ENCODE data around the gene PDE4D. TPM values are rescaled to one million over a fixed set of nuclear protein-coding genes. Genes with fewer than 3 reads are reported as not detected.
"Not testable (repeated sequence)": the region's sequence is repeated elsewhere in the genome, so short reads cannot be mapped to it uniquely, and the experiment has no call there.

PDE4D gene
- total RNA-seq, 1 experiment from 2014 or later, result 291 TPM

- no peak for DNase-seq (ENCODE audit: extremely low read depth, low read depth)
Measured at GRCh38 chr5:59749782-59750520, 143.6 kb downstream of the PDE4D start.

- DNase-seq (ENCODE audit: extremely low read depth, low read depth), result not testable (repeated sequence)
Measured at GRCh38 chr5:59748036-59748663, 145.4 kb downstream of the PDE4D start.

DNA sequence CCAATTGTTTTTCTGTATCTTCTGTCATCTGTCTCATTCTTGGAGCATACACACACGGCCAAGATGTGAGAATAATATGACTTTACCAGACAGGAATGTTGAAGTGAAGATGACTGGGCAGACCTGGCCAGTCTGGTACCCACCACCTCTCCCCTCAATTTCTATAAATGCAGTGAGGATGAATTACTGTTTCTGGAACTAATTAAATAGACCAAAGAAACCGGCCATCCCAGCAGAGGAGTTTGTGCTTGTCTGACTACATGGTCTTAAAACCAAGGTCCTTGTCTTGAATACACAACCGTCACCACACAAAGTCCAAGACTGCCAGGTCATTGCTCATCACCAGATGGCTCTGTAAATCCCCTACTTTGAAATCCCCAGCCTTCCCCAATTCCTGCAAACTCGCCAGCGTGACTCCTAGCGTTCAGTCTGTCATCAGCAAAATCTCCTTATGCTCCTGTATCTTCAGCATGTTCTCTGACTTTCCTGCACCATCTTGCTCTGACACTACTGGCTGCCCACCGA is 147.2 kb downstream of the PDE4D start:
- DNase-seq (ENCODE audit: extremely low read depth, low read depth), result no peak

DNA sequence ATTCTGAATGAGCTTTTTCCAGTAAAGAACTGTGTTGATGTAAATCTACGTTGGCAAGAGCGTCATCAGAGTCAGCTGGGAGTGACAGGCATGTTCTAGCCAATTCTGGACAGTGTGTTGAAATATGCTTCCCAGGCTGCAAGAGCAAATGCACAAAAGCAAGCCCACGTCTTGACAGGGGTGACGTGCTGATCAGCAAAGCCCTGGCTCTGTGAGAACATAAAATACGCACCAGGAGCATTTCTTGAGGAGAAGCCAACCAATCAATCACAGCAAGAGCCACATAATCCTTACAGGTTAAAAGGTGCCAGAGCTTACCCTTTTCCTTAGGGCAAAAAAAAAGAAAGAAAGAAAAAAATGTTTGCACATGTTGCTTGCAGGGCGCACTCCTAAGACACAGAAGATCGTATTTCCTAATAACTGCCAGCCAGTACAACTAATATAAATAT is 148.1 kb downstream of the PDE4D start:
- peak; percentile 60 for DNase-seq (ENCODE audit: extremely low read depth, low read depth)

- no peak for DNase-seq (ENCODE audit: extremely low read depth, low read depth)
Measured at GRCh38 chr5:59744531-59744992, 149.0 kb downstream of the PDE4D start.

DNA sequence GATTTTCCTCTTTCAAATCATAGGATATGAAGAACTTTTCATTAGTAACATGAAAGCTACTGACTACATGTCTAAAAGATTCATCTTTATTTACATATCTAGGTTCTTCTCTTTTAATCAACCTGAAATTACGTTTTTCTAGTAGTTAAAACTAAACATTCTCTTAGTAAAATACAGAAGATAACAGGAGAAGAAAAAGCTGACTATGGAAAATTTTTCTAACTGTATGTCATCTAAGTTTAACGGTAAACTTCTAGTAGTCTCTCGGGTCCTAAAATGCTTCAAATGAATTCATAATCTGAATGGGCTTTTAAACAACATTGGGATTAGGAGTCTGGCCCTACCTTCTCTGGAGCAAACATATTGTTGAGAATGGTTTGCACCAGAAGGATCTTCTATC is 151.9 kb downstream of the PDE4D start:
- no peak for DNase-seq (ENCODE audit: extremely low read depth, low read depth)

- no peak for DNase-seq (ENCODE audit: extremely low read depth, low read depth)
Measured at GRCh38 chr5:59738024-59738423, 155.5 kb downstream of the PDE4D start.

DNA sequence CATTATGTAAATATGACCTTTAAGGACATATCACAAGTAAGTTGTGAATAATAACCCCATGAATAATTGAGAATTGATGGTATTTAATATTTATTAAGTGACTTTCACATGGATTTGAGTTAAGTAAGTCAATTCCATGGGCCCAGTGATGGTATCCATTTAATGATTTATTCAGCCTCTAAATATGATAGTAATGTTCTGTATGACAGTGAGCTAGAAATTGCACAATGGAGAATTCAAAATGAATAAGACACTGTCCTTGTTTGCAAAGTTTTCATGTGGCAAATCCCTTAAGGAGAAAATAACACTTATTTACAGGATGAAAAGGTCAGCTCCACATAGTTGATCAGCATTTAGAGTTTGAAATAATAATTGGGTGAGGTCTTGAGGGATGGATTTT is 160.7 kb downstream of the PDE4D start:
- no peak for DNase-seq (ENCODE audit: extremely low read depth, low read depth)

DNA sequence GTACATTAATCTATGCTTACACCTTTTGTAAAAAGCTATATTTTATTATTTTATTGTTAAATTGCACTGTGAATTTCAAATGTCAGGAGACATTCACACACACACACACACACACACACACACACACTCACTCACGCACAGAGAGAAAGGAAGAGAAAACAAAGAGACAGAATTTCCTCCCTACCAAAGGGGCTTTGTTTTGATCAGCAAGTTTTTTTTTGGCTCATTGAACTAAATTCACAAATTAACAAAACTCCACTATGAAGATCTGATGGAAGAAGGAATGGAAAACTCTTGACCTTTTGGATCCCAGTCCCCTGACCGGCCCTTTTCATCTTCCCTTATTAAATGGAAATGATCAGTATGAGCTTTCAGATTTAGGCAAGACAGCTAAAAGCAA is 161.2 kb downstream of the PDE4D start:
- DNase-seq (ENCODE audit: extremely low read depth, low read depth), result no peak

DNA sequence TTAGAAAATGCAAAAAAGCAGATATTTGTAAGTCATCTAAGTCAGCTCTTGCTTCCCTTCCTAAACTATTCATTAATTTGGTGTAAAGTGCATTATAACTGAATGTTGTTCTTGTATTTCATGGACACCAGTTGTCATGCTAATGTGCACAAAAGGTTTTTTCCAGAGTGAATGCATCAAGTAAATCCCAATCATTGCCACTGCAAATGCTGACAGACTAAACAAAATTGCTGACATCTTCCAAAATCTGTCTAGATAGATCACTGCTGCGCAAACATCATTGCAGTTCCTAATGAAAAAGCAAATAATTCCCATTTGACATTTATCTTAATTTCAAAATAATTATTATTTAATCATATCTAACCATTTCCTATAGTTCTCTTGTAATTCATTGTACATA is 161.7 kb downstream of the PDE4D start:
- no peak for DNase-seq (ENCODE audit: extremely low read depth, low read depth)

GRCh38 chr5:59729820-59730219 is 163.7 kb downstream of the PDE4D start:
- DNase-seq (ENCODE audit: extremely low read depth, low read depth), result no peak

- DNase-seq (ENCODE audit: extremely low read depth, low read depth), result no peak
Measured at GRCh38 chr5:59729357-59729756, 164.2 kb downstream of the PDE4D start.

GRCh38 chr5:59728356-59728755 is 165.2 kb downstream of the PDE4D start:
- no peak for DNase-seq (ENCODE audit: extremely low read depth, low read depth)

DNA sequence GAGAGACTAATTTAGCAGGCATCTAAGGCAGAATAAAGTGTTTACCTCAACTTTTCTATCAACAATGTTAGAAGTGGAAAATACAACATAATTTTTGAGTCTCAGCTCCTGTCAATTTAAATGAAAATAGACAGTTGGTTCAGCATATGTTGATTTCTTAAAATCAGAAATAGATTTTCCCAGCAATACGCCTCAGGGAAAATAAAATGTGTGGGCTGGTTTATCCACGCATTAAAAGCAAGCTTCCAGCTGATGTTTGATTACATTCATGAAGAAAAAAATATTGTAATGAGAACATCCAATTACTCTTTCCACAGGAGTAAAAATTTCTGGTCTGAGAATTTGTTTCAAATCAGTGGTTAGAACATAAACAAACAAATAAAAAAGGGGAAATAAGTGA is 166.3 kb downstream of the PDE4D start:
- no peak for DNase-seq (ENCODE audit: extremely low read depth, low read depth)

GRCh38 chr5:59725392-59725767 is 168.1 kb downstream of the PDE4D start:
- no peak for DNase-seq (ENCODE audit: extremely low read depth, low read depth)

- DNase-seq (ENCODE audit: extremely low read depth, low read depth), result peak; percentile 52
Measured at GRCh38 chr5:59724482-59725391, 168.8 kb downstream of the PDE4D start.

DNA sequence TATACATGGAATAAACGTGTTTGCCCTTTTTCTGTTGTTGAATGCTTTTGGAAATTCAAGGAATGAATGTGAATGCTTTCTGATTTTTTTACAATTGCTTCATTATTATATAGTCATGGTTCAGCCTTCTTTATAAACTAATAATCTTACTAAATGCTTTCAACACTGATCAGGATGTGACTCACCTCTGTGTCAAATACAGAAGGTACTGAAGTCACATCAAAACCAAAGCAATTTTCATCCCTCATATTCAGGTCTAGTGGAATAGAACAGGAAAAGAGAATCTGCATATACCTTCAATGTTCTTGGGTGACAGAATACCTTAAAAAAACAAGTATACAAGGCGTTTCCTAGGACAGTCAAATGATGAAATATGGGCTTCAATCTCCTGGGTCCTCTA is 170.7 kb downstream of the PDE4D start:
- DNase-seq (ENCODE audit: extremely low read depth, low read depth), result no peak

GRCh38 chr5:59721741-59722140 is 171.8 kb downstream of the PDE4D start:
- DNase-seq (ENCODE audit: extremely low read depth, low read depth), result no peak

- no peak for DNase-seq (ENCODE audit: extremely low read depth, low read depth)
Measured at GRCh38 chr5:59720063-59720462, 173.5 kb downstream of the PDE4D start.

DNA sequence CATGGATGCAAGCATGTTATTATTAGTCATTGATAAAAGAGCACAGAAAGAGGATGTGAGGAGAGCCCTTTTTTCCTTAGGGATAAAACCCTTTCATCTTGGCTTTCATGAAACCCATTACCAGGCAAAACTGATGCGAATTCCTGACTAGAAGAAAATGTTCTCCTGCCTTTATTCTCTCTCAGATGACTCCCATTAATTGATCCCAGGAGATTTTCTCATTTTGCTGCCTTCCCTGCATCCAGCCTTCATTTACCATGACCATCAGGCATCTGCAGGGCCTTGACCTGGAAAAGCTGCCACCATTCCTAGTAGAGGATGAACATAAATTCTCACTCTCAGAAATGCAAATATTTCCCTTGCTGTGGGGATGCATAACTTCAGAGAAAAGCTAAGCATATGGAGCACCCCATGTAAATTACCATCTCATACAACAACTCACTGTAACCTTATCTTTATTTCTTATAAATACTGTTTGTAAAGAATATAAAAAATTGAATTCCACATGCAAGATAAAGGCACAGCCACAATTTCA is 176.5 kb downstream of the PDE4D start:
- no peak for DNase-seq (ENCODE audit: extremely low read depth, low read depth)

DNA sequence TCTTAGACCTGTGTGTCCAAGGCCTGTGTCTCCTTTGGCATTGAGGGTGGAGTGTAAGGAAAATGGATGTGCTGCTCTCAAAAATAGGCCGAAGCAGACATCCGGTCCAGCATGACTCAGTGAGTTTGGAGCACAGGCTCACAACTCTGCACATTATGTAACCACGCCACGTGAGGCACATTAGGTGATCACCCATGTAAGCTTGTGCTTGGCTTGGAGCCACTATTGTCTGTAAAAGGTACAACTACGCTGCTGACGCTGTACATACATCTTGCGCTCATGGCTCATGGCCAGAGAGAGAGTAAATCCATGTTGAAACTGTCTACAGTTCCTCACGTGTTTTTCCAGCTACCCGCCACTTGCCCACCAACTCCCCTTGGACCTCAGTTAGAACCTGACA is 177.5 kb downstream of the PDE4D start:
- DNase-seq (ENCODE audit: extremely low read depth, low read depth), result no peak
